SK-N-SH treated with all-trans-retinoic acid at 6 μM for 48 hours (cell line): ENCODE data around the gene ARMC2.

Experiments
- BACH2 ChIP-seq: fragments of 250-450 bp; sonication (Bioruptor Pico); IDR thresholded peaks from 2 replicates; pipeline ENCODE4 v1.9.0; 2021; ENCODE audit warnings: mild to moderate bottlenecking, borderline replicate concordance
- GLIS3 ChIP-seq: fragments of 250-450 bp; sonication (Bioruptor Pico); IDR thresholded peaks from 2 replicates; pipeline ENCODE4 v1.5.0; 2020; ENCODE audit warnings: mild to moderate bottlenecking, moderate library complexity
- PATZ1 ChIP-seq: fragments of 250-450 bp; sonication (Bioruptor Pico); IDR thresholded peaks from 2 replicates; pipeline ENCODE4 v1.8.0; 2020; ENCODE audit warnings: mild to moderate bottlenecking, moderate library complexity, borderline replicate concordance
- TCF4 ChIP-seq: fragments of 250-450 bp; sonication (Bioruptor Pico); IDR thresholded peaks from 2 replicates; pipeline ENCODE4 v1.8.0; 2021; ENCODE audit warnings: mild to moderate bottlenecking, moderate library complexity, borderline replicate concordance
- TSHZ2 ChIP-seq: fragments of 250-450 bp; sonication (Bioruptor Pico); IDR thresholded peaks from 2 replicates; pipeline ENCODE4 v1.5.0; 2020; ENCODE audit warnings: mild to moderate bottlenecking, moderate library complexity
- ZFP3 ChIP-seq: fragments of 250-450 bp; sonication (Bioruptor Pico); IDR thresholded peaks from 2 replicates; pipeline ENCODE4 v1.5.0; 2020; ENCODE audit warnings: mild to moderate bottlenecking, moderate library complexity
- ZFP30 ChIP-seq: fragments of 450-650 bp; formaldehyde crosslinking; IDR thresholded peaks from 2 replicates; pipeline ENCODE4 v1.5.0; 2022; ENCODE audit warnings: mild to moderate bottlenecking, moderate library complexity
- ZNF565 ChIP-seq: fragments of 450-650 bp; formaldehyde crosslinking; conservative IDR thresholded peaks from 2 replicates; pipeline ENCODE4 v1.5.0; 2020; ENCODE audit warnings: low read depth, mild to moderate bottlenecking, moderate library complexity

GRCh38 chr6:108957221-108957620 lies 109.0 kb downstream of the ARMC2 start:
- no peak for TF ChIP-seq TCF4 (CRISPR knock-in tag)
- no peak for TF ChIP-seq ZFP3
- TF ChIP-seq BACH2 (CRISPR knock-in tag), result no peak
- no peak for TF ChIP-seq PATZ1 (CRISPR knock-in tag)
- TF ChIP-seq ZFP30 (CRISPR knock-in tag), result no peak
- TF ChIP-seq TSHZ2 (CRISPR knock-in tag), result no peak
- no peak for TF ChIP-seq ZNF565 (CRISPR knock-in tag)
- TF ChIP-seq GLIS3 (CRISPR knock-in tag), result no peak
